Stimulated activated naive CD4-positive, alpha-beta T cell (primary cell): ENCODE results near the gene TNFSF12.
"Not testable (repeated sequence)": the region's sequence is repeated elsewhere in the genome, so short reads cannot be mapped to it uniquely, and the experiment has no call there.

Source experiments
- DNase-seq, 6 experiments: peaks; one replicate each; lab custom pipeline; 2025; lab: John Stamatoyannopoulos, UW

The TNFSF12 gene

GRCh38 chr17:7587420-7588151, 38.7 kb downstream of the TNFSF12 start:
- no peak for DNase-seq

GRCh38 chr17:7588553-7589203, 39.8 kb downstream of the TNFSF12 start:
- no peak for DNase-seq

GRCh38 chr17:7589204-7589868, 40.5 kb downstream of the TNFSF12 start:
- DNase-seq: peak; percentile 24 to 64 (median 58)

- DNase-seq: no peak
Measured at GRCh38 chr17:7589891-7590691, 41.2 kb downstream of the TNFSF12 start, which contains the start of gene SOX15. Gene SOX15, minus strand, starts transcription at chr17:7590094. Its CDS starts 418 bp downstream, at chr17:7589676.

GRCh38 chr17:7590743-7591142, 41.9 kb downstream of the TNFSF12 start:
- no peak for DNase-seq

- DNase-seq: no peak
Measured at GRCh38 chr17:7591596-7591995, 42.7 kb downstream of the TNFSF12 start.

GRCh38 chr17:7592422-7593021, 43.7 kb downstream of the TNFSF12 start:
- DNase-seq: no peak

- DNase-seq: no peak
Measured at GRCh38 chr17:7593296-7593695, 44.4 kb downstream of the TNFSF12 start.

GRCh38 chr17:7597561-7597960, 48.7 kb downstream of the TNFSF12 start:
- not testable (repeated sequence) for DNase-seq

- no peak for DNase-seq
Measured at GRCh38 chr17:7606280-7606679, 57.4 kb downstream of the TNFSF12 start.
